GM10266 (cell line): ENCODE results near the gene FBXO41.

ENCODE experiments used
- DNase-seq: peaks from one replicate; pipeline ENCODE4 v3.0.0; 2012; ENCODE audit errors: extremely low spot score
- TF ChIP-seq, protein P1 (sequence below): IDR thresholded peaks from 2 replicates; pipeline ENCODE4 v1.5.1; 2012; ENCODE audit warnings: mild to moderate bottlenecking, low read depth; ENCODE audit not compliant: control insufficient read depth, insufficient read depth; ENCODE audit errors: missing control alignments

The FBXO41 gene

DNA sequence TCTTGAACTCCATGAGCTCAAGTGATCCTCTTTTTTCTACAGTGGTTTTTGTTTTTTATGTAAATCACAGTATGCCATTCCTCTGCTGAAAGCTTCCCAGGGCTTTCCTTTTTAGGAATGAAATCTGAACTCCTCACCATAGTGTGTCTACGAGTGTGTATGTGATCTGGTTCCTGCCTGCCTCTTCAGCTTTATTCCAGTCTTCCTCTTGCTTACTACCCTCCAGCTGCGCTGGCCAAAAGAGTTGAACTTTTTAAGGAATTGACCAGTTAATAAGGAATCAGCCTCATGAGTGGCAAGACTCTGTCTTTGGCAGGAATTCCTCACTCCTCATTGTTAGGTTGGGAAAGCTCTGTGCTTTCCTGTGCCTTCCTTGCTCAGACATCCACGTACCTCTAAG is 46.1 kb downstream of the FBXO41 start:
- no peak for DNase-seq
- TF ChIP-seq, protein P1, sequence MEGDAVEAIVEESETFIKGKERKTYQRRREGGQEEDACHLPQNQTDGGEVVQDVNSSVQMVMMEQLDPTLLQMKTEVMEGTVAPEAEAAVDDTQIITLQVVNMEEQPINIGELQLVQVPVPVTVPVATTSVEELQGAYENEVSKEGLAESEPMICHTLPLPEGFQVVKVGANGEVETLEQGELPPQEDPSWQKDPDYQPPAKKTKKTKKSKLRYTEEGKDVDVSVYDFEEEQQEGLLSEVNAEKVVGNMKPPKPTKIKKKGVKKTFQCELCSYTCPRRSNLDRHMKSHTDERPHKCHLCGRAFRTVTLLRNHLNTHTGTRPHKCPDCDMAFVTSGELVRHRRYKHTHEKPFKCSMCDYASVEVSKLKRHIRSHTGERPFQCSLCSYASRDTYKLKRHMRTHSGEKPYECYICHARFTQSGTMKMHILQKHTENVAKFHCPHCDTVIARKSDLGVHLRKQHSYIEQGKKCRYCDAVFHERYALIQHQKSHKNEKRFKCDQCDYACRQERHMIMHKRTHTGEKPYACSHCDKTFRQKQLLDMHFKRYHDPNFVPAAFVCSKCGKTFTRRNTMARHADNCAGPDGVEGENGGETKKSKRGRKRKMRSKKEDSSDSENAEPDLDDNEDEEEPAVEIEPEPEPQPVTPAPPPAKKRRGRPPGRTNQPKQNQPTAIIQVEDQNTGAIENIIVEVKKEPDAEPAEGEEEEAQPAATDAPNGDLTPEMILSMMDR = no peak

DNA sequence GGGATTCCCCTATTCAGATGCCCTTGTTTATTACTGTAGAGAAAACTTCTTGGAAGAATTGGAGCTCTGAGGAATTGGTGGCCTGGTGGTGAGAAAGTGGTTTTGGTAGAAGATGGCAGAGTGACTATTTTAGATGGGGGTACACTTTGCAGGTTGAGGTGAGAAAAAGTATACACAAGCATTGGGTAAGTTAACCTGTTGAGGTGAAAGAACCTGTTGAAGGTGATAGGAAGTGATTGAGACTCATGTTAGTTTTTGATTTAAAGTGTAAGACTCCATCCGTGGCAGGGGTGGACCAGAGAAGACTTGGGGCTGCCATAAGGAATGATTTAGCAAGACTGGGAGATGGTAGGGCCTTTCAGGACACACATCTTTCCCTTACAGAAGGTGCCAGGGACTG is 47.1 kb downstream of the FBXO41 start:
- no peak for DNase-seq
- TF ChIP-seq, protein P1 = no peak

DNA sequence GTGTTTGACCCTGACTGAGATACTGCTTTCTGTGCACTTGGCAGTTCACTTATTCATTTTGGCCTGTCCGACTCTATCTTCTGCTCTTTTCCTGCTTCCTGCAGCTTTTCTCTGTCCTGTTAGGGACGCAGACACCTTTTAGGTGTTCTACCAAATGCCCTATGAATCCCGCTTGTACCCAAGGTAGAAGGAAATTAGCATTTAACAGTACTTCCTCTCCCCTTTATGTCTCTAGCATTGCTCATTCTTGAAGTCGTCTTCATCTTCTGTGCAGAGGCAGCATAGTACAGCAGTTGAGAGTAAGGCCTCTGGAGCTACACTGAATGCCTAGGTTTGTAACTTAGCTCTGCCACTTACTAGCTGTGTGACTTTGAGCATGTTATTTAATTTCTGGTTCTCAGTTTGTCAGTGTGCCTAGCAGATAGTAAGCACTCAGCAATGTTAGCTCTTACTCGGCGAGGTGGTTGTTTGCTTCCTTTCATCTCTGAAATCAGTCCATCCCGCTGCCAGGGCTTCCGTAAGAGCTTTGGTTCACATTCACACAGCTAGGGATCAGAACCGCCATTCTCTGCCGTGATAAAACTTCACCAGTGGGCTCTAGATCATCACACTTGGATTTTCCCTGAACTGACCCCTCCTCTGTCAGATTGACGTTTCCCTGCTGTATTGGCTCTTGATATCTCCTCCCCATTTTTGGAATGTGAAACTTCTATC is 48.8 kb downstream of the FBXO41 start:
- no peak for DNase-seq
- TF ChIP-seq, protein P1 = no peak

DNA sequence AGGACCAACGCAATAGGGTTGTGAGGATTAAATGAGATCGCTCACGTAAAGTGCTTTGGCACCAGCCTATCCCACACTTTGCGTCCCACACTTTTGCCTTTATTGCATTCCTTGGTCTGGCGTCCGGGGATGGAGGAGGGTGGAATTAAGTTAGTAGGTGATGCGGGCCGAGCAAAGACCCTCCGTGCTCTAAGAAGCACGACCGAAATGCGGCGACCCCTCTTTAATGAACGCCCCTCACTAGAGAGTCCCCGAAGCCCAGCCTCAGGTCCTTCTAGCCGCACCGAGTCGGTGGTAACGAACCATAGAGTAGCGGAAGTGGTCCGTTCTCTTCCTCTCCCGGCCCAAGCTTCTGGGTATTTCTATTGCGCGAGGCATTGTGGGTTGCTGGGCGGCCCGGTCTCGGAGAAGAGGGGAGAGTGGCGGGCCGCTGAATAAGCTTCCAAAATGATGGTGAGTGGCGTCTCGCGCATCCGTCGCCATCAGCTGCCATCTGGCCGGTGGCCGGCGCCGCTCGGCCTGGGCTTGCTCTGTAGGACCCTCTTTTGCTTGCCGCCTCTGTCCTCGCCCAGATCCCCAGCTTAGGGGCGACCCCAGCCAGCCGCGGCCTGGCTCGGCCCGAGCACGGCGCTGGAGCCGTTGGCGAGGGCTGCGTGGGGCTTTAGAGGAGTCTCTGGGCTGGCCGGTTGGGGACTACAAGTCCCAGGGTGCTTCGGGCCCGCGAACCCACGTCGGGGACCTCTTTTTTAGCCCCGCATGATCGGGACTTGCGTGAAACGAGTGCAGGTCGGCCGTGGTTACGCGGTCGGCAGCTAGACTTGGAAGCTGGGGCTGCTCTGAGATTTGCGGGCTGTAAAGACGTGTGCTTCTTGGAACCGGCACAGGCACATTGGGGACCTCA is 50.1 kb downstream of the FBXO41 start, which contains the start of gene CCT7:
Gene CCT7, plus strand, starts transcription at position 377 of the 901 bp plus-strand sequence. Its CDS starts 71 bp downstream, at position 448.
- TF ChIP-seq, protein P1 = no peak
- peak; percentile 92 for DNase-seq

DNA sequence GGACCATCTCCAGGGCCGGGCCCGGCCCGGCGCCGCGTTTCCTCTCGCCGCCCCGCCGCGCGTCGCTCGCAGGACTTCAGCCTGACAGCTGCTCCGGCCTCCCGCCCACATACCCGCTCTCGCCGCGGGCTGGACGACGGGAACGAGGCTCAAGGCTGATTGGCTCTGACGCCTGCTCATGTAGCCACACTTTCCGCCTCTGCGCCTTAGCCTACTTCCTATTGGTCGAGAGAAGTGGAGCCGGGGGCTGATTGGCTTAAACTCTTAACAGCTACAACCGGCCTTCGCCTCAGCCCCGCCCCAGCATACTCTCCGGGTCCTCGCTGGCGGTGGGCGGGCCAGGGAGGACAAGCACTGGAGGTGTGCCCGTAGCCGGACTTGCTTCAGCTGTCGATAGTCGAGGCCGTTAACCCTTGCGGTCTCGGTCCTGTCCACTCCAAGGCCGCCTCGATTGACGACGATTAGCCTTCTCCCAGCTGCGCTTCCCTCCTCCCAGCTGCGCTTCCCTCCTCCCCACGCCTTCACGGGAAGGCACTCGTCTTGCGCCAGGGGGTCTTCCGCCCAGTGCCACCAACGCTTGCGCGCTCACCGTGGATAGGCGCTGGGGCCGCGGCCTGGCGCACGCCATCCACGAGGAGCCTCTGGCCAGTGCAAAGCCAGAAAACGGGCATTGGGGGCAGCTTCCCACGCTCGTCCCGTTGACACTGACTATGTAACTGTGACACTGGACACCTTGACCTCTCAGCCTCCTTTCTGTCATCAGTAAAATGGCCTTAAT is 50.9 kb downstream of the FBXO41 start, which contains the start of gene PRADC1:
Gene PRADC1, minus strand, starts transcription at position 86 of the 778 bp plus-strand sequence. Its CDS starts 79 bp downstream, at position 7.
- DNase-seq = peak; percentile 98
- TF ChIP-seq, protein P1 = no peak

DNA sequence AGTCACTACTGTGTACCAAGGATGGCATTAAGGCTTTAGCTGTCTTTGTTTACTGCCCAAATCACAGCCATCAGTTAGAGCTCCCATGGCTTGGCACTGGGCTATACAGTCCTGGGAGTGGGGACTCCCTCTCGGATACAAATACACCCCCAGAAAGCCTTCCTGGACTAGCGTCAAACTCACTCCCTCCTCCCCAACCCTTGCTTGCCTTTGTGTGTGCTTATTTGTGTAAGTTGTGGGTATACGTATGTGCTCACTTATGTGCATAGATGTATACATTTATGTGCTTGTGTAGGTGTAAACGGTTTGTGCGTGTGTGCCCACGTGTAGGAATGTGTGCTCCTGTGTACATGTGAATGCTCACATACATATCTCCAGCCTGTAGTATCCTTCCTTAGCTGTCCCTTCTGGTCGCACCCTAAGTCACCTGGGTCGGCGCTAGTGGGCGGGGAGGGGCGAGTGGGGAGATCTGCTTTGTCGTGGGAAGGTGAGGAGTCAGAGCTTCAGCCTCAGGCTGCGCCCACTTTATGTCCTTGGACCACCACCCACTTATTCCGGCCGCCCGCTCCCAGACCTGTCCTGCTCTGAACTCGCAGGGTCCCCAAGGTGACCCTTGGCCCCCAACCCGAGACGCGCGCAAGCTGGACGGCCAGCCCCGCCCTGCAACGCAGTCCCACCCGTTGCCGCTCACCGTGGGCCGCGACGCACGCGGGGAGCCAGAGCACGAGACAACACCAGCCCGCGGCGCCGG is 51.7 kb downstream of the FBXO41 start:
- TF ChIP-seq, protein P1 = no peak
- no peak for DNase-seq
